ENCODE measurements around the gene CHRND.
"Not testable (repeated sequence)": the region's sequence is repeated elsewhere in the genome, so short reads cannot be mapped to it uniquely, and the experiment has no call there.

Gene CHRND

GRCh38 chr2:232541961-232542714 is 16.2 kb downstream of the CHRND start:
- no peak for DNase-seq (ENCODE audit: low read depth in 2 of 2)

GRCh38 chr2:232542715-232543467 is 16.9 kb downstream of the CHRND start:
- DNase-seq (ENCODE audit: low read depth in 2 of 2): no peak

- no peak for DNase-seq (ENCODE audit: low read depth in 2 of 2)
Measured at GRCh38 chr2:232543491-232543890, 17.5 kb downstream of the CHRND start.

GRCh38 chr2:232543928-232544631 is 18.1 kb downstream of the CHRND start:
- no peak for DNase-seq (ENCODE audit: low read depth in 2 of 2)

- no peak for DNase-seq (ENCODE audit: low read depth in 2 of 2)
Measured at GRCh38 chr2:232544674-232545073, 18.7 kb downstream of the CHRND start.

- no peak for DNase-seq (ENCODE audit: low read depth in 2 of 2)
Measured at GRCh38 chr2:232545511-232546375, 19.8 kb downstream of the CHRND start.

GRCh38 chr2:232547991-232548390 is 22.0 kb downstream of the CHRND start:
- DNase-seq (ENCODE audit: low read depth in 2 of 2): no peak

- no peak for DNase-seq (ENCODE audit: low read depth in 2 of 2)
Measured at GRCh38 chr2:232549655-232550353, 23.8 kb downstream of the CHRND start.

GRCh38 chr2:232550354-232551249 is 24.6 kb downstream of the CHRND start, which contains the start of the genes EIF4E2 and TIGD1:
TSS of gene EIF4E2 (plus strand) at chr2:232550689. CDS start at chr2:232550725, 36 bp downstream.
TSS of gene TIGD1 (minus strand) at chr2:232550557. CDS start at chr2:232549882, 675 bp downstream.
- DNase-seq (ENCODE audit: low read depth in 2 of 2): peak; percentile 82 to 84

GRCh38 chr2:232551250-232551638 is 25.3 kb downstream of the CHRND start:
- no peak for DNase-seq (ENCODE audit: low read depth in 2 of 2)

- no peak for DNase-seq (ENCODE audit: low read depth in 2 of 2)
Measured at GRCh38 chr2:232551776-232552175, 25.8 kb downstream of the CHRND start.

GRCh38 chr2:232556426-232556825 is 30.5 kb downstream of the CHRND start:
- no peak for DNase-seq (ENCODE audit: low read depth in 2 of 2)

- DNase-seq (ENCODE audit: low read depth in 2 of 2): no peak
Measured at GRCh38 chr2:232562515-232563151, 36.7 kb downstream of the CHRND start.

GRCh38 chr2:232563580-232563979 is 37.6 kb downstream of the CHRND start:
- no peak for DNase-seq (ENCODE audit: low read depth in 2 of 2)

- no peak for DNase-seq (ENCODE audit: low read depth in 2 of 2)
Measured at GRCh38 chr2:232567721-232568120, 41.8 kb downstream of the CHRND start.

- DNase-seq (ENCODE audit: low read depth in 2 of 2): no peak
Measured at GRCh38 chr2:232568161-232568560, 42.2 kb downstream of the CHRND start.

- DNase-seq (ENCODE audit: low read depth in 2 of 2): no peak
Measured at GRCh38 chr2:232569541-232569940, 43.6 kb downstream of the CHRND start.

GRCh38 chr2:232570481-232570880 is 44.5 kb downstream of the CHRND start:
- DNase-seq (ENCODE audit: low read depth in 2 of 2): not testable (repeated sequence)

GRCh38 chr2:232571026-232571474 is 45.1 kb downstream of the CHRND start:
- no peak for DNase-seq (ENCODE audit: low read depth in 2 of 2)

All from fibroblast of skin of left quadriceps (primary cell).